DND-41 (cell line): ENCODE data around the gene CARMIL1.

Experiments
- CTCF ChIP-seq: IDR thresholded peaks from 2 replicates; pipeline ENCODE4 v1.5.1; 2012; ENCODE audit warnings: borderline replicate concordance, low read length, moderate library complexity, mild to moderate bottlenecking; ENCODE audit not compliant: poor library complexity, severe bottlenecking; ENCODE audit errors: extremely low read depth
- EZH2 ChIP-seq: IDR thresholded peaks from 3 replicates; pipeline ENCODE4 v1.6.1; 2012; ENCODE audit warnings: borderline replicate concordance, low read depth, mild to moderate bottlenecking, moderate library complexity, low read length, inconsistent platforms; ENCODE audit not compliant: severe bottlenecking

- TF ChIP-seq CTCF (no peak), EZH2 (no peak)
Observed at GRCh38 chr6:25629198-25629576, 350.0 kb downstream of the CARMIL1 start.
